ENCODE results near the gene SLC22A15. TPM values are rescaled to one million over a fixed set of nuclear protein-coding genes. Genes with fewer than 3 reads are reported as not detected.

SLC22A15 gene
- total RNA-seq, 1 donor from 2014 or later = 12.0 TPM

DNA sequence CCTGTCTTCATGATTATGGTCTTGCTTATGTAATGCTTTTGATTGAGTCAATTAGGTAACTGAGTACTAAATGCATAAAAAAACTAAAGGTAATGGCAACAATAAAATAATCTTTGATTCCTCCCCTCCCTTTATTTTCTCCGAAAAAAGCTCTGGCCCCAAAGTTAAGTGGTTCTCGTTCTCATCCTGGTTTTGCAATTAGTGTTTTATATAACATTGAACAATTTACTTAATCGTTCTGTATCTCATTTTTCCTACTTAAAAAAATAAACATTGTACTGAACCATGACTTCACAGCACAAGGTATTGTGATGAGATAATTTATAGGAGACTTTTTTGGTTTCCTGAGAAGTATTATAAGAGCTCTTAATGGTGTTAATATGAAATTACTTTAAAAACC lies 11.3 kb downstream of the SLC22A15 start:
- no peaks in the 10 kb centered on the region for H3K36me3 Mint-ChIP-seq (ENCODE audit: low read depth, unreplicated experiment)
- no peak overlapping the region for H3K4me3 Mint-ChIP-seq (ENCODE audit: unreplicated experiment)
- no peaks in the 10 kb centered on the region for H3K9me3 Mint-ChIP-seq (ENCODE audit: unreplicated experiment)
- H3K4me1 Mint-ChIP-seq (ENCODE audit: low read depth, unreplicated experiment) = no peaks in the 10 kb centered on the region
- no peak for TF ChIP-seq EZH2 (IDR thresholded peaks at IDR 0.05; ENCODE audit: insufficient read depth, low read length)
- TF ChIP-seq, protein P1, sequence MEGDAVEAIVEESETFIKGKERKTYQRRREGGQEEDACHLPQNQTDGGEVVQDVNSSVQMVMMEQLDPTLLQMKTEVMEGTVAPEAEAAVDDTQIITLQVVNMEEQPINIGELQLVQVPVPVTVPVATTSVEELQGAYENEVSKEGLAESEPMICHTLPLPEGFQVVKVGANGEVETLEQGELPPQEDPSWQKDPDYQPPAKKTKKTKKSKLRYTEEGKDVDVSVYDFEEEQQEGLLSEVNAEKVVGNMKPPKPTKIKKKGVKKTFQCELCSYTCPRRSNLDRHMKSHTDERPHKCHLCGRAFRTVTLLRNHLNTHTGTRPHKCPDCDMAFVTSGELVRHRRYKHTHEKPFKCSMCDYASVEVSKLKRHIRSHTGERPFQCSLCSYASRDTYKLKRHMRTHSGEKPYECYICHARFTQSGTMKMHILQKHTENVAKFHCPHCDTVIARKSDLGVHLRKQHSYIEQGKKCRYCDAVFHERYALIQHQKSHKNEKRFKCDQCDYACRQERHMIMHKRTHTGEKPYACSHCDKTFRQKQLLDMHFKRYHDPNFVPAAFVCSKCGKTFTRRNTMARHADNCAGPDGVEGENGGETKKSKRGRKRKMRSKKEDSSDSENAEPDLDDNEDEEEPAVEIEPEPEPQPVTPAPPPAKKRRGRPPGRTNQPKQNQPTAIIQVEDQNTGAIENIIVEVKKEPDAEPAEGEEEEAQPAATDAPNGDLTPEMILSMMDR (IDR thresholded peaks at IDR 0.05; ENCODE audit: insufficient read depth, low read depth, low read length) = no peak
- FAIRE-seq (no peak), DNase-seq (ENCODE audit: low read depth) (no peak)
- Histone ChIP-seq H3K27ac (ENCODE audit: low read depth, low read length) (no peak overlapping the region), H3K36me3 (ENCODE audit: insufficient read depth, low read length) (no peaks in the 10 kb centered on the region), H4K20me1 (ENCODE audit: insufficient read depth, low read length) (no peaks in the 10 kb centered on the region), H3K27me3 (ENCODE audit: insufficient read depth, low read length) (no peaks in the 10 kb centered on the region), H3K4me3 (ENCODE audit: insufficient read depth, low read depth, low read length) (no peak overlapping the region), H3K9ac (ENCODE audit: low read length) (no peak overlapping the region), H2AFZ (ENCODE audit: low read depth, low read length) (no peak overlapping the region), H3K4me1 (ENCODE audit: insufficient read depth, low read length) (no peaks in the 10 kb centered on the region), H3K4me2 (ENCODE audit: low read length) (no peak overlapping the region), H3K9me3 (ENCODE audit: insufficient read depth, low read depth, low read length) (no peaks in the 10 kb centered on the region), H3K79me2 (ENCODE audit: insufficient read depth, low read length) (no peaks in the 10 kb centered on the region)
- H3K27me3 Mint-ChIP-seq (ENCODE audit: low read depth, unreplicated experiment) = no peaks in the 10 kb centered on the region
- no peak overlapping the region for H3K27ac Mint-ChIP-seq (ENCODE audit: unreplicated experiment)

DNA sequence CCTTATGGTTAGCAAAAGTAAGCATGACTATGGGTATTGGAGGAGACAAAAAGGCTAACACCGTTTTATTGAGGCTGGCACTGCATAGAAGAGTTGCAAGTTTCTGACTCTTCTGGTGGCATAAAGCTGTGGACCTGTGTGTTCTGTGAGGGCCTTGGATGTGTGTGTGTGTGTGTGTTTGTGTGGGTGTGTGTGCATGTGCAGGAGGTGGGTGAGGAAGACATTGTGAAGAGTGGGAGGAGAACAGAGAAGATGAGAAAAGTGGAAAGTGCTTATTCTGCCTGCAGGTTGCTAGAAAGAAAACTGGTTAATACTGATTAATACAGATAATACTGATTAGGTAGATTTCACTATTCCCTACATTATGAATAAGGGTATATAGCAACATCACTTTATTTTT lies 12.6 kb downstream of the SLC22A15 start:
- Mint-ChIP-seq H3K4me3 (ENCODE audit: unreplicated experiment) (no peak overlapping the region), H3K36me3 (ENCODE audit: low read depth, unreplicated experiment) (peaks cover 9% of the 10 kb centered on the region), H3K27ac (ENCODE audit: unreplicated experiment) (no peak overlapping the region), H3K4me1 (ENCODE audit: low read depth, unreplicated experiment) (no peaks in the 10 kb centered on the region), H3K27me3 (ENCODE audit: low read depth, unreplicated experiment) (no peaks in the 10 kb centered on the region), H3K9me3 (ENCODE audit: unreplicated experiment) (no peaks in the 10 kb centered on the region)
- FAIRE-seq (no peak), DNase-seq (ENCODE audit: low read depth) (no peak)
- no peaks in the 10 kb centered on the region for H3K79me2 ChIP-seq (ENCODE audit: insufficient read depth, low read length)
- H3K9me3 ChIP-seq (ENCODE audit: insufficient read depth, low read depth, low read length) = no peaks in the 10 kb centered on the region
- H3K36me3 ChIP-seq (ENCODE audit: insufficient read depth, low read length) = no peaks in the 10 kb centered on the region
- TF ChIP-seq EZH2 (IDR thresholded peaks at IDR 0.05; ENCODE audit: insufficient read depth, low read length) = no peak
- TF ChIP-seq, protein P1 (IDR thresholded peaks at IDR 0.05; ENCODE audit: insufficient read depth, low read depth, low read length) = no peak
- no peak overlapping the region for H2AFZ ChIP-seq (ENCODE audit: low read depth, low read length)
- no peak overlapping the region for H3K4me2 ChIP-seq (ENCODE audit: low read length)
- no peak overlapping the region for H3K9ac ChIP-seq (ENCODE audit: low read length)
- H3K4me3 ChIP-seq (ENCODE audit: insufficient read depth, low read depth, low read length) = no peak overlapping the region
- no peaks in the 10 kb centered on the region for H3K4me1 ChIP-seq (ENCODE audit: insufficient read depth, low read length)
- H3K27me3 ChIP-seq (ENCODE audit: insufficient read depth, low read length) = no peaks in the 10 kb centered on the region
- no peak overlapping the region for H3K27ac ChIP-seq (ENCODE audit: low read depth, low read length)
- no peaks in the 10 kb centered on the region for H4K20me1 ChIP-seq (ENCODE audit: insufficient read depth, low read length)

DNA sequence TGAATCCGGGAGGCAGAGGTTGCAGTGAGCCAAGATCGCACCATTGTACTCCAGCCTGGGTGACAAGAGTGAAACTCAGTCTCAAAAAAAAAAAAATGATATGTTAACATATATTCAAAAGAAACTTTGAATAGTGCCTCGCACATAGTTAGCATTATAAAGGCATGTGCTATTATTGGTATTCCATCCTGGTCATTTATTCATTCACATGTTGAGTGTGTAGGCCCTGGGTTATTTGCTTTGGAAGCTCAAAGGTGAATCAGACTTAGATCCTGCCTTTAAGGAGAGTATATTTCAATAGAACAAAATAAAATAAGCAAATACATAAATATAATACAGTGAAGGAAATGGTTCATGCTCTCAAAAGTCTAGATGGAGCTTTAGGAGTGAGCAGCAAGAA lies 13.4 kb downstream of the SLC22A15 start:
- no peaks in the 10 kb centered on the region for H3K27me3 Mint-ChIP-seq (ENCODE audit: low read depth, unreplicated experiment)

More for the DNA sequence above, 13.4 kb downstream of the SLC22A15 start:
- Histone ChIP-seq H3K9ac (ENCODE audit: low read length) (no peak overlapping the region), H3K27me3 (ENCODE audit: insufficient read depth, low read length) (no peaks in the 10 kb centered on the region), H3K4me3 (ENCODE audit: insufficient read depth, low read depth, low read length) (no peak overlapping the region), H3K9me3 (ENCODE audit: insufficient read depth, low read depth, low read length) (no peaks in the 10 kb centered on the region), H3K27ac (ENCODE audit: low read depth, low read length) (no peak overlapping the region), H3K79me2 (ENCODE audit: insufficient read depth, low read length) (no peaks in the 10 kb centered on the region), H2AFZ (ENCODE audit: low read depth, low read length) (no peak overlapping the region), H4K20me1 (ENCODE audit: insufficient read depth, low read length) (no peaks in the 10 kb centered on the region), H3K36me3 (ENCODE audit: insufficient read depth, low read length) (no peaks in the 10 kb centered on the region), H3K4me1 (ENCODE audit: insufficient read depth, low read length) (no peaks in the 10 kb centered on the region), H3K4me2 (ENCODE audit: low read length) (no peak overlapping the region)
- no peaks in the 10 kb centered on the region for H3K4me1 Mint-ChIP-seq (ENCODE audit: low read depth, unreplicated experiment)
- H3K4me3 Mint-ChIP-seq (ENCODE audit: unreplicated experiment) = no peak overlapping the region
- no peak for DNase-seq (ENCODE audit: low read depth)
- no peaks in the 10 kb centered on the region for H3K9me3 Mint-ChIP-seq (ENCODE audit: unreplicated experiment)
- H3K36me3 Mint-ChIP-seq (ENCODE audit: low read depth, unreplicated experiment) = peaks cover 9% of the 10 kb centered on the region
- TF ChIP-seq EZH2 (IDR thresholded peaks at IDR 0.05; ENCODE audit: insufficient read depth, low read length) = no peak
- TF ChIP-seq, protein P1 (IDR thresholded peaks at IDR 0.05; ENCODE audit: insufficient read depth, low read depth, low read length) = no peak
- no peak overlapping the region for H3K27ac Mint-ChIP-seq (ENCODE audit: unreplicated experiment)
- no peak for FAIRE-seq

All from astrocyte (in vitro differentiated cells and primary cell).